HFF-Myc (cell line): ENCODE measurements around the gene NOL4L.

Experiments
- DNase-seq: peaks from one replicate; pipeline ENCODE4 v3.0.0-alpha.2; 2011; ENCODE audit warnings: low read depth; ENCODE audit errors: extremely low read depth
- H3K4me3 ChIP-seq: replicated peaks from 2 replicates; pipeline ENCODE4 v1.5.1; 2011; ENCODE audit warnings: low read depth, mild to moderate bottlenecking, control low read depth, low read length
- TF ChIP-seq, protein P1 (sequence below): IDR thresholded peaks from 2 replicates; pipeline ENCODE4 v1.5.1; 2012; ENCODE audit warnings: mild to moderate bottlenecking, low read depth, low read length, control low read depth; ENCODE audit errors: missing control alignments

The NOL4L gene

DNA sequence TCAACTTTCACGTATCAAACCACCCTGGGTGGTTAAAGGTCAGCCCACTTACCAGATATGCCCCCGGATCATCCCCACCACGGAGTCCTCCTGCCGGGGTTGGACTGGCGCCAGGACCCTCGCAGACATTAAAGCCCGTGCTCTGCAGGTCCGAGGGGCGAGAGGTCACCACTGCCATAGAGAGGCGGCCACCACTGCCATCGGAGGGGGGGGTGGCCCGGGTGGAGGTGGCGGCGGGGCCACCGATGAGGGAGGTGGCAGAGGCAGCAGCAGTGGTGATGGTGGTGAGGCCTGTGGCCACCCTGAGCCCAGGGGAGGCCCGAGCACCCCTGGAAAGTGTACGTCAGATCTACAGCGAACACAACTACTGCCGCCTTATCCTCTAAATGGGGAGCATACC is 150.7 kb downstream of the NOL4L start:
- DNase-seq = no peak
- H3K4me3 ChIP-seq = no peak overlapping the region
- TF ChIP-seq, protein P1, sequence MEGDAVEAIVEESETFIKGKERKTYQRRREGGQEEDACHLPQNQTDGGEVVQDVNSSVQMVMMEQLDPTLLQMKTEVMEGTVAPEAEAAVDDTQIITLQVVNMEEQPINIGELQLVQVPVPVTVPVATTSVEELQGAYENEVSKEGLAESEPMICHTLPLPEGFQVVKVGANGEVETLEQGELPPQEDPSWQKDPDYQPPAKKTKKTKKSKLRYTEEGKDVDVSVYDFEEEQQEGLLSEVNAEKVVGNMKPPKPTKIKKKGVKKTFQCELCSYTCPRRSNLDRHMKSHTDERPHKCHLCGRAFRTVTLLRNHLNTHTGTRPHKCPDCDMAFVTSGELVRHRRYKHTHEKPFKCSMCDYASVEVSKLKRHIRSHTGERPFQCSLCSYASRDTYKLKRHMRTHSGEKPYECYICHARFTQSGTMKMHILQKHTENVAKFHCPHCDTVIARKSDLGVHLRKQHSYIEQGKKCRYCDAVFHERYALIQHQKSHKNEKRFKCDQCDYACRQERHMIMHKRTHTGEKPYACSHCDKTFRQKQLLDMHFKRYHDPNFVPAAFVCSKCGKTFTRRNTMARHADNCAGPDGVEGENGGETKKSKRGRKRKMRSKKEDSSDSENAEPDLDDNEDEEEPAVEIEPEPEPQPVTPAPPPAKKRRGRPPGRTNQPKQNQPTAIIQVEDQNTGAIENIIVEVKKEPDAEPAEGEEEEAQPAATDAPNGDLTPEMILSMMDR = no peak

DNA sequence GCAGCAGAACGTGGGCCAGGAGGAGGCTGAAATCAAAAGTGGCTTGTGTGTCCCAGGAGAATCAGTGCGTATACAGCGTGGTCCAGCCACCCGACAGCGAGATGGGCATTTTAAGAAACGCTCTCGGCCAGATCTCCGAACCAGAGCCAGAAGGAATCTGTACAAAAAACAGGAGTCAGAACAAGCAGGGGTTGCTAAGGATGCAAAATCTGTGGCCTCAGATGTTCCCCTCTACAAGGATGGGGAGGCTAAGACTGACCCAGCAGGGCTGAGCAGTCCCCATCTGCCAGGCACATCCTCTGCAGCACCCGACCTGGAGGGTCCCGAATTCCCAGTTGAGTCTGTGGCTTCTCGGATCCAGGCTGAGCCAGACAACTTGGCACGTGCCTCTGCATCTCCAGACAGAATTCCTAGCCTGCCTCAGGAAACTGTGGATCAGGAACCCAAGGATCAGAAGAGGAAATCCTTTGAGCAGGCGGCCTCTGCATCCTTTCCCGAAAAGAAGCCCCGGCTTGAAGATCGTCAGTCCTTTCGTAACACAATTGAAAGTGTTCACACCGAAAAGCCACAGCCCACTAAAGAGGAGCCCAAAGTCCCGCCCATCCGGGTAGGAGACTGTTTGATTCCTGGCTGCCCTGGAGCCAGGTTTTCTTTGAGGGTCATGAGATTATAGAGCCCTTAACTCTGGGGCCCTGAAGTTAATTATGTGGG is 151.7 kb downstream of the NOL4L start:
- TF ChIP-seq, protein P1 = no peak
- DNase-seq = no peak
- no peak overlapping the region for H3K4me3 ChIP-seq

DNA sequence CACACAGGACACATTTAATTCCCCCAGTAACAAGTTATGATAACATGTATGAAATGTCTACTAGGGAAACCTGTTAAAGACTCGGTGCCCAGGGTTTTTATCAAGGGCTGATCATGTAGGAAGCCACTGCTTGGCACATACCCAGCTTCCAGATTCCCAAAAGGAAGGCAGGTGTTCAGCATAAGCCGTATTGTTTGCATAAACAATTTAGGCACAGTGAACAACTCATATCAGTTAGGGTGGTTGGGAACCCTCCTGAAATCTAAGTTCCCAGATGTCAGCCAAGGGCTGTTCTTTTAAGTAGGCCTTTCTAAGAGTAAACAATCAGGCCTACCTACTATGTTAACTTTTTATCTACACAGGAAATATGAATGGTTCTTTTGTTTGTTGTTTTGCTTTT is 152.9 kb downstream of the NOL4L start:
- DNase-seq = no peak
- no peak overlapping the region for H3K4me3 ChIP-seq
- TF ChIP-seq, protein P1 = no peak

DNA sequence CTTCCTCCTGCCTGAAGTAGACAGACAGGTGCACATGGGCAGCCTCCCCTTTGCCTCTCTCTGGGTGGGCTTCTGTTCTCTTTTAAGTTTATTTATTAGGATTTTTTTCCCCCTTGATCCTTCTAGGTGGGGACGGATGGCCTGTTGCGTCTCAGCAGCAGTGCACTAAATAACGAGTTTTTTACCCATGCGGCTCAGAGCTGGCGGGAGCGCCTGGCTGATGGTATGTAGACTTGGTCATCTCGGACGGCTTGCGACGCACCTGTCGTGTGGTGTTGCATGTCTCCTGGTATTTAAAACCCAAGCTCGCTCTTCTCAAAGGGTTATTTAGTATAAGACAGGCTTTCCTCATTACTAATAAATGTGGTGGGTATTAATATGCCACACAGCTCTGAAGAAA is 153.7 kb downstream of the NOL4L start:
- no peak for DNase-seq
- no peak overlapping the region for H3K4me3 ChIP-seq
- TF ChIP-seq, protein P1 = no peak

DNA sequence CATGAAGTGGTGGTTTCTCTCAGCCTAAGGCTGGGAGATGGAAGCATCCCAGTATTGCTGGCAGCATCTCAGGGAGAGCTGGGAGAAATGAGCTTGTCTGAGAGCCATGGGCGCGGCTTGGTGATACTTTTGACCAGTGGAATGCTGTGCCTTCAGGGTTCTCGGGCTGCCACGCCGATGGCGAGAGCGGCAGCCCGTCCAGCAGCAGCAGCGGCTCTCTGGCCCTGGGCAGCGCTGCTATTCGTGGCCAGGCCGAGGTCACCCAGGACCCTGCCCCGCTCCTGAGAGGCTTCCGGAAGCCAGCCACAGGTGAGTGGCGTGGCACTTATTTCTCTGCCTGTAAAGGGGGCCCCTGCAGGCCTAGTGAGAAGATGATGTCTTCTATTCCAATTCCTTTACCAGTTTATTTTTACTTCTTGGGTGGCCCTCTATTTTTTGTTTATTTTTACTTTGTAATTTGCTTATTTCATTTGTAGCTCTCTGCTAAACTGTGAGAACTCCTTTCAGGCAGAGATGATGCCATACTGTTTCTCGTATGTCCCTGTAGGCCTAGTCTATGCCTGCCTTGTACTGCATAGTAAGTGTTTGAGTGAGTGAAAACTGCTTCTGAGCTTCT is 155.3 kb downstream of the NOL4L start:
- TF ChIP-seq, protein P1 = no peak
- H3K4me3 ChIP-seq = no peak overlapping the region
- DNase-seq = no peak

DNA sequence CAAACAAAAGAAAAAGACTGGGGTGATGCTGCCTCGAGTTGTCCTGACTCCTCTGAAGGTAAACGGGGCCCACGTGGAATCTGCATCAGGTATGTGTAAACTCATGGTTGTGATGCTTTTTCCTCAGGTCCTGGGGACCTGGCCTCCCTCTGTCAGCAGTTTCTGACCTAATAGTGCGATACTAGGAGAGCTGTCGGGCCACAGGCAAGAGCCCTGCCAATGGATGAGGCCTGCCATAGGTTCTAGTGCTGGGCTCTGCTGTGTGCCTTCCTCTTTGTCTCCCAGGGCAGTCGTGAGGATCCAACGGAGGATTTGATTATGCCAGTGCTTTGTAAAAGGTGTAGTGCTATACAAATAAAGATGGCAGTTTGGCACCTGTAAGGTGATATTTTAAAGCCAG is 155.8 kb downstream of the NOL4L start:
- DNase-seq = no peak
- TF ChIP-seq, protein P1 = no peak
- H3K4me3 ChIP-seq = no peak overlapping the region
